ENCODE results near the gene INIP. TPM values are rescaled to one million over a fixed set of nuclear protein-coding genes. Genes with fewer than 3 reads are reported as not detected.

Gene INIP
- total and polyA plus RNA-seq, 9 of the 15 experiments (the other 6 are each of a cell fraction or from before 2014, with no cell fraction given) = 11.9 to 87.9 (median 37.3) TPM

GRCh38 chr9:112719241-112719691 lies 1.3 kb upstream of the INIP start (continued):
- TF ChIP-seq, protein P1, sequence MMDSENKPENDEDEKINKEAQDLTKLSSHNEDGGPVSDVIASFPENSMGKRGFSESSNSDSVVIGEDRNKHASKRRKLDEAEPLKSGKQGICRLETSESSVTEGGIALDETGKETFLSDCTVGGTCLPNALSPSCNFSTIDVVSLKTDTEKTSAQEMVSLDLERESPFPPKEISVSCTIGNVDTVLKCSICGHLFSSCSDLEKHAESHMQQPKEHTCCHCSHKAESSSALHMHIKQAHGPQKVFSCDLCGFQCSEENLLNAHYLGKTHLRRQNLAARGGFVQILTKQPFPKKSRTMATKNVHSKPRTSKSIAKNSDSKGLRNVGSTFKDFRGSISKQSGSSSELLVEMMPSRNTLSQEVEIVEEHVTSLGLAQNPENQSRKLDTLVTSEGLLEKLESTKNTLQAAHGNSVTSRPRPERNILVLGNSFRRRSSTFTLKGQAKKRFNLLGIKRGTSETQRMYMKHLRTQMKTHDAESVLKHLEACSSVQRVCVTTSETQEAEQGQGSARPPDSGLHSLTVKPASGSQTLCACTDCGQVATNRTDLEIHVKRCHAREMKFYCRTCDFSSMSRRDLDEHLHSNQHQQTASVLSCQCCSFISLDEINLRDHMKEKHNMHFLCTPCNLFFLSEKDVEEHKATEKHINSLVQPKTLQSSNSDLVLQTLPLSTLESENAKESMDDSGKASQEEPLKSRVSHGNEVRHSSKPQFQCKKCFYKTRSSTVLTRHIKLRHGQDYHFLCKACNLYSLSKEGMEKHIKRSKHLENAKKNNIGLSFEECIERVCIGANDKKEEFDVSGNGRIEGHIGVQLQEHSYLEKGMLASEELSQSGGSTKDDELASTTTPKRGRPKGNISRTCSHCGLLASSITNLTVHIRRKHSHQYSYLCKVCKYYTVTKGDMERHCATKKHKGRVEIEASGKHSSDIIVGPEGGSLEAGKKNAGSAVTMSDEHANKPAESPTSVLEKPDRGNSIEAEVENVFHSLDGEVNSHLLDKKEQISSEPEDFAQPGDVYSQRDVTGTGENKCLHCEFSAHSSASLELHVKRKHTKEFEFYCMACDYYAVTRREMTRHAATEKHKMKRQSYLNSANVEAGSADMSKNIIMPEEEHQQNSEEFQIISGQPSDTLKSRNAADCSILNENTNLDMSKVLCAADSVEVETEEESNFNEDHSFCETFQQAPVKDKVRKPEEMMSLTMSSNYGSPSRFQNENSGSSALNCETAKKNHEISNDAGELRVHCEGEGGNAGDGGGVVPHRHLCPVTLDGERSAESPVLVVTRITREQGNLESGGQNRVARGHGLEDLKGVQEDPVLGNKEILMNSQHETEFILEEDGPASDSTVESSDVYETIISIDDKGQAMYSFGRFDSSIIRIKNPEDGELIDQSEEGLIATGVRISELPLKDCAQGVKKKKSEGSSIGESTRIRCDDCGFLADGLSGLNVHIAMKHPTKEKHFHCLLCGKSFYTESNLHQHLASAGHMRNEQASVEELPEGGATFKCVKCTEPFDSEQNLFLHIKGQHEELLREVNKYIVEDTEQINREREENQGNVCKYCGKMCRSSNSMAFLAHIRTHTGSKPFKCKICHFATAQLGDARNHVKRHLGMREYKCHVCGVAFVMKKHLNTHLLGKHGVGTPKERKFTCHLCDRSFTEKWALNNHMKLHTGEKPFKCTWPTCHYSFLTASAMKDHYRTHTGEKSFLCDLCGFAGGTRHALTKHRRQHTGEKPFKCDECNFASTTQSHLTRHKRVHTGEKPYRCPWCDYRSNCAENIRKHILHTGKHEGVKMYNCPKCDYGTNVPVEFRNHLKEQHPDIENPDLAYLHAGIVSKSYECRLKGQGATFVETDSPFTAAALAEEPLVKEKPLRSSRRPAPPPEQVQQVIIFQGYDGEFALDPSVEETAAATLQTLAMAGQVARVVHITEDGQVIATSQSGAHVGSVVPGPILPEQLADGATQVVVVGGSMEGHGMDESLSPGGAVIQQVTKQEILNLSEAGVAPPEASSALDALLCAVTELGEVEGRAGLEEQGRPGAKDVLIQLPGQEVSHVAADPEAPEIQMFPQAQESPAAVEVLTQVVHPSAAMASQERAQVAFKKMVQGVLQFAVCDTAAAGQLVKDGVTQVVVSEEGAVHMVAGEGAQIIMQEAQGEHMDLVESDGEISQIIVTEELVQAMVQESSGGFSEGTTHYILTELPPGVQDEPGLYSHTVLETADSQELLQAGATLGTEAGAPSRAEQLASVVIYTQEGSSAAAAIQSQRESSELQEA (IDR thresholded peaks at IDR 0.05; ENCODE audit: low read depth) = no peak
- TF ChIP-seq POLR2A (conservative IDR thresholded peaks at IDR 0.05) = no peak
- no peak for TF ChIP-seq FOXK2 (conservative IDR thresholded peaks at IDR 0.05 in 1 of 2, IDR thresholded peaks at IDR 0.05 in 1 of 2; ENCODE audit: low read depth in 2 of 2)
- TF ChIP-seq TAF1 (IDR thresholded peaks at IDR 0.05; ENCODE audit: control insufficient read depth, extremely low read depth, insufficient read depth, low read length, severe bottlenecking) = no peak
- no peak for TF ChIP-seq SREBF1 (IDR thresholded peaks at IDR 0.05; ENCODE audit: borderline replicate concordance, low read depth, low read length)
- TF ChIP-seq ELK1 (CRISPR knock-in tag; IDR thresholded peaks at IDR 0.05) = no peak
- TF ChIP-seq ZBTB11 (CRISPR knock-in tag; IDR thresholded peaks at IDR 0.05) = no peak
- TF ChIP-seq NBN (IDR thresholded peaks at IDR 0.05; ENCODE audit: low read depth) = no peak
- peak; percentile 81 for TF ChIP-seq ZNF316 (IDR thresholded peaks at IDR 0.05)
- TF ChIP-seq ZNF511 (CRISPR knock-in tag; IDR thresholded peaks at IDR 0.05) = no peak
- no peak for TF ChIP-seq CAMTA2 (CRISPR knock-in tag; conservative IDR thresholded peaks at IDR 0.05)
- TF ChIP-seq ZFP1 (CRISPR knock-in tag; IDR thresholded peaks at IDR 0.05) = no peak
- no peak for TF ChIP-seq SMAD1 (IDR thresholded peaks at IDR 0.05; ENCODE audit: low read depth, low read length, partially characterized antibody)
- TF ChIP-seq HSF4 (CRISPR knock-in tag; IDR thresholded peaks at IDR 0.05; ENCODE audit: borderline replicate concordance) = no peak
